ENCODE measurements around the gene GARNL3. TPM values are rescaled to one million over a fixed set of nuclear protein-coding genes. Genes with fewer than 3 reads are reported as not detected.

The GARNL3 gene
- total RNA-seq, 1 donor from 2014 or later: 32.0 TPM

GRCh38 chr9:127392976-127393375 lies 128.4 kb downstream of the GARNL3 start:
- Histone ChIP-seq H3K9ac (no peak overlapping the region), H3K36me3 (no peaks in the 10 kb centered on the region), H3K4me2 (no peak overlapping the region), H3K4me1 (peaks cover 3% of the 10 kb centered on the region), H4K20me1 (ENCODE audit: low read depth) (peaks cover 7% of the 10 kb centered on the region), H3K27ac (no peak overlapping the region), H3K9me3 (ENCODE audit: low read depth) (no peaks in the 10 kb centered on the region), H3F3A (ENCODE audit: low read depth) (peaks cover 6% of the 10 kb centered on the region), H3K27me3 (peaks cover 16% of the 10 kb centered on the region), H3K4me3 (no peak overlapping the region), H2AFZ (replicated peaks) (no peak overlapping the region), H3K79me2 (ENCODE audit: low read depth) (peaks cover 6% of the 10 kb centered on the region)
- no peak overlapping the region for H3K4me3 Mint-ChIP-seq
- TF ChIP-seq EZH2 (IDR thresholded peaks at IDR 0.05): no peak
- TF ChIP-seq EZH2phosphoT487 (IDR thresholded peaks at IDR 0.05): no peak
- TF ChIP-seq, protein P1, sequence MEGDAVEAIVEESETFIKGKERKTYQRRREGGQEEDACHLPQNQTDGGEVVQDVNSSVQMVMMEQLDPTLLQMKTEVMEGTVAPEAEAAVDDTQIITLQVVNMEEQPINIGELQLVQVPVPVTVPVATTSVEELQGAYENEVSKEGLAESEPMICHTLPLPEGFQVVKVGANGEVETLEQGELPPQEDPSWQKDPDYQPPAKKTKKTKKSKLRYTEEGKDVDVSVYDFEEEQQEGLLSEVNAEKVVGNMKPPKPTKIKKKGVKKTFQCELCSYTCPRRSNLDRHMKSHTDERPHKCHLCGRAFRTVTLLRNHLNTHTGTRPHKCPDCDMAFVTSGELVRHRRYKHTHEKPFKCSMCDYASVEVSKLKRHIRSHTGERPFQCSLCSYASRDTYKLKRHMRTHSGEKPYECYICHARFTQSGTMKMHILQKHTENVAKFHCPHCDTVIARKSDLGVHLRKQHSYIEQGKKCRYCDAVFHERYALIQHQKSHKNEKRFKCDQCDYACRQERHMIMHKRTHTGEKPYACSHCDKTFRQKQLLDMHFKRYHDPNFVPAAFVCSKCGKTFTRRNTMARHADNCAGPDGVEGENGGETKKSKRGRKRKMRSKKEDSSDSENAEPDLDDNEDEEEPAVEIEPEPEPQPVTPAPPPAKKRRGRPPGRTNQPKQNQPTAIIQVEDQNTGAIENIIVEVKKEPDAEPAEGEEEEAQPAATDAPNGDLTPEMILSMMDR (IDR thresholded peaks at IDR 0.05): no peak
- peaks cover 2% of the 10 kb centered on the region for H3K27me3 Mint-ChIP-seq (ENCODE audit: insufficient read depth, low read depth)
- peaks cover 28% of the 10 kb centered on the region for H3K4me1 Mint-ChIP-seq
- no peak for DNase-seq (ENCODE audit: low spot score)
- H3K27ac Mint-ChIP-seq: no peak overlapping the region
- H3K36me3 Mint-ChIP-seq: no peaks in the 10 kb centered on the region
- H3K9me3 Mint-ChIP-seq: no peaks in the 10 kb centered on the region

DNA sequence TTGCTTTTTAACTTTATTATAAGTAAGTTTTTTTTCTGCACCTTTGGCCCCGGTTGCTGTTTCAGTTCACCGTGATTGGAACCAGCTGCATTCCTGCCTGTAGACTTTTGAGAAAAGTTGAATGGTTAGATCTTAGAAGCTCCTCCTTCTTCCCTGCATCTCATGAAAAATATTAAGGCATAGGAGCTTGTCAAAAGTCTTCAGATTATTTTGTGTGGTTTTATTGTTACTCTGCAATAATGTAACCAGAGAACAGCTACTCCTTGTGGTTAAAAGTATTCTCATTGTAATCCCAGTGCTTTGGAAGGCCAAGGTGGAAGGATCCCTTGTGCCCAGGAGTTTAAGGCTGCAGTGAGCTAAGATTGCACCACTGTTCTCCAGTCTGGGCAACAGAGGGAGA lies 129.1 kb downstream of the GARNL3 start:
- H3K9me3 ChIP-seq (ENCODE audit: low read depth): no peaks in the 10 kb centered on the region
- no peak overlapping the region for H3K4me2 ChIP-seq
- peaks cover 13% of the 10 kb centered on the region for H3K79me2 ChIP-seq (ENCODE audit: low read depth)
- no peak overlapping the region for H3K4me3 Mint-ChIP-seq
- H3F3A ChIP-seq (ENCODE audit: low read depth): peaks cover 6% of the 10 kb centered on the region
- H3K9ac ChIP-seq: no peak overlapping the region
- peaks cover 7% of the 10 kb centered on the region for H3K4me1 ChIP-seq
- H3K27ac ChIP-seq: no peak overlapping the region
- peaks cover 24% of the 10 kb centered on the region for H3K4me1 Mint-ChIP-seq
- DNase-seq (ENCODE audit: low spot score): no peak
- H3K27me3 Mint-ChIP-seq (ENCODE audit: insufficient read depth, low read depth): peaks cover 2% of the 10 kb centered on the region
- H2AFZ ChIP-seq (replicated peaks): no peak overlapping the region
- no peak for TF ChIP-seq EZH2phosphoT487 (IDR thresholded peaks at IDR 0.05)
- TF ChIP-seq, protein P1 (IDR thresholded peaks at IDR 0.05): no peak
- no peak for TF ChIP-seq EZH2 (IDR thresholded peaks at IDR 0.05)
- H3K36me3 ChIP-seq: no peaks in the 10 kb centered on the region
- H3K4me3 ChIP-seq: no peak overlapping the region
- H3K27ac Mint-ChIP-seq: no peak overlapping the region
- H3K27me3 ChIP-seq: peaks cover 16% of the 10 kb centered on the region
- H3K36me3 Mint-ChIP-seq: no peaks in the 10 kb centered on the region
- H3K9me3 Mint-ChIP-seq: no peaks in the 10 kb centered on the region
- H4K20me1 ChIP-seq (ENCODE audit: low read depth): peaks cover 14% of the 10 kb centered on the region

DNA sequence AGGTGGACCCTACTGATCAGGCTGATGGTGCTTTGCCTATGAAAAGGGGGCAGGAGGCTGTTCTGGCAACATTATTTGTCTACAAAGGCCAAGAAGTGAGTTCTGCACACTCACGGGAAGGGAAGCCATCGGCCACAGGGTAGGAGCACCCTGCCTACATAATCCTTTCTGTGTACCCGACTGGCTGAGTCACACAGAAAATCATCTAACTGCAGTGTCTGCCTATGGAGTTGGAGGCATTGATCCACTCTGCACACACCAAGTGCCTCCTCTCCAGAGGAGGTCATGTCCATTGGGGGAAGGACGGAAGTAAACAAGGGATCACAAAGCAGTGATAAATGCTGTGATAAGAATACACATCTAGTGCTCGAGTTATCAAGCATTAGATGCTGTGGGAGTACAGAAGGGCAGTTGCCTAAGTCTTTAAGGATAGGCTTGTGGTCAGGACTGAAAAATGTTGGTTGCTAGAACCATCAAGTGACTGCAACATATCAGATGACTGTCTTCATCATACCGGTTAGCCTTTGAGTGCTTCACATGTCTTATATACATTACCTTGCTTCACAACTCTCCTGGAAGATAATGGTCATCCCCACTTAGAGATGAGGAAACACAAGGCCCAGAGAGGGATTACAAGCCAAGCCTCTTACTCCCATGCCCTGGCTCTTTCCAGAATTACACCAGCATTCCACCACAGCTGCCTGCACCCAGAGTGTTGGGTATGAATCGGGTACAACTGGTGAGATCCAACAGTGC lies 131.1 kb downstream of the GARNL3 start:
- DNase-seq (ENCODE audit: low spot score): no peak
- Histone ChIP-seq H3K27ac (no peak overlapping the region), H3K27me3 (peaks cover 16% of the 10 kb centered on the region), H2AFZ (replicated peaks) (peak overlapping the region; percentile 80), H3K4me2 (peak overlapping the region; percentile 69), H3F3A (ENCODE audit: low read depth) (peaks cover 6% of the 10 kb centered on the region), H3K9ac (no peak overlapping the region), H3K79me2 (ENCODE audit: low read depth) (peaks cover 17% of the 10 kb centered on the region), H3K4me1 (peaks cover 7% of the 10 kb centered on the region), H3K36me3 (no peaks in the 10 kb centered on the region), H4K20me1 (ENCODE audit: low read depth) (peaks cover 21% of the 10 kb centered on the region), H3K4me3 (peak overlapping the region; percentile 50), H3K9me3 (ENCODE audit: low read depth) (no peaks in the 10 kb centered on the region)
- TF ChIP-seq EZH2 (IDR thresholded peaks at IDR 0.05) (no peak), EZH2phosphoT487 (IDR thresholded peaks at IDR 0.05) (no peak)
- TF ChIP-seq, protein P1 (IDR thresholded peaks at IDR 0.05): no peak
- Mint-ChIP-seq H3K27ac (no peak overlapping the region), H3K36me3 (no peaks in the 10 kb centered on the region), H3K9me3 (no peaks in the 10 kb centered on the region), H3K4me3 (peak overlapping the region; percentile 85), H3K27me3 (ENCODE audit: insufficient read depth, low read depth) (peaks cover 2% of the 10 kb centered on the region), H3K4me1 (peaks cover 10% of the 10 kb centered on the region)
